Peyer's patch (tissue), 4 donors: ENCODE results near the gene IGFBP5.

Experiments
- CTCF ChIP-seq, 6 experiments: fragments of 450-650 bp in 4 of 6; fragments of 200-600 bp in 2 of 6; sonication (generic) in 1 of 6; IDR thresholded peaks; one replicate each; pipeline ENCODE4 v1.5.1; 2017 to 2019; ENCODE audit warnings: antibody characterized with exemption in 6 of 6, mild to moderate bottlenecking in 3 of 6, moderate library complexity in 1 of 6
- POLR2A ChIP-seq, 2 donors: fragments of 450-650 bp; IDR thresholded peaks; one replicate each; pipeline ENCODE4 v1.5.1; 2017; ENCODE audit warnings: antibody characterized with exemption in 2 of 2, mild to moderate bottlenecking in 2 of 2, moderate library complexity in 2 of 2

DNA sequence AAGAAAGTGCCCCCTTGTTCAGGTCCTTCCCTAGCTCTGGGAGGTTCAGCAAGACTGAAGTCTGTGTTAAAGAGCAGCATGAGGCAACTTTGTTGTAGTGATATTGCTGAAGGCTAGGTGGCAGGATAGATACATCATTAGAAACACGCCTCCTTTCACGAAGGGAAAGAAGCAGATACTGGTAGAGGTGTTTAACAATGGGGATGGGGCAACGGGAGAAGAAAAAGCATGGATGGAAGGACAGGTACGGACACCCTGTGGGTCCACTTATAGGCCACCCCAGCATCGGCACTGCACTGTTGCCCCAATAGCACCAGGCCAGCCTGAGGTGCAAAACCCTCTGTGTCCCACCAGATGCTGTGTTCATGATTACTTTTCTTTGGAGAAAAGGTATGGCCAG is 3.5 kb upstream of the IGFBP5 start:
- TF ChIP-seq CTCF (IDR thresholded peaks at IDR 0.05) (peak in 4 of 6 experiments; percentile 27 to 57 (median 52)), POLR2A (IDR thresholded peaks at IDR 0.05) (no peak)
